Measurements from ENCODE around the gene TTC39B.
A peak's percentile ranks its signal among the peaks of the same experiment; 100 is the strongest.

DNA sequence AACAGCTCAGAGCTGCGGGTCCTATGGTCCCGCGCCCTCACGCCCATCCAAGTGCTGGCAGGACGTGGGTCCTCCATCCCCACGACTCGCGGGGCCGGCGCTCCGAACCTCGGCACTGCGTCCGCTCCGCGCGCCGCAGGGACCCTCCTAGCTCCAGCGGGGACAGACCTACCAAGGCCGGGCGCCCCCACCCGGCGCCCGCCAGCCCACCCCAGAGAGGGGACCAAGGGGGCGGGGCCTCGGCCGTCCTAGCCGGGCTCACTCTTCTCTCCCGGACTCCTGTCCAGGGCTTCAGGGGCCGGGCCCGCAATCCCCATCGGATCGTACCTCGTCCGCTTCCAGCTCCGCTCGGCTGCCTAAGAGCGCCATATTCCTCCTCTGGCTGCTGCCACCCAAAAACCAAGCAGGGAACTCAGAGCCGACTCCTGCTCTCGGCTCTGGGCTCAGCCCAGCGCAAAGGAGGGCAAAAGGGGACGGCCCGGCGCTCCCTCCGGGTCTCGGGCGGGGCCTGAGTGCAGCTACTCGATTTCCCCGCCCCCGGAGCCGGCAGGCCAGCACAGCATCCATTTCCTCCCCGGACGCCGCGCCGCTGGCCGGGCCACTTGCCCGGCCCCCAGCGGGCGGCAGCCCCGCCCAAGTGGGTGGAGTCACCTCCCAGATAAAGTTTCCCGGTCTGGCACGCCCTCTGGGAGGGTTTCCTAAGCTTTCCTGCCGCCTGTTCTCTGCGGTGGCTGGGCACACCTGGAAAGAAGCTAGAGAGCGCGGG lies at the start of gene TTC39B:
- TF ChIP-seq RAD21 (IDR thresholded peaks at IDR 0.05; ENCODE audit: low read depth) = no peak
- TF ChIP-seq CTCF (IDR thresholded peaks at IDR 0.05 in 2 of 3, conservative IDR thresholded peaks at IDR 0.05 in 1 of 3; ENCODE audit: borderline replicate concordance in 1 of 3, insufficient read depth in 1 of 3, low read depth in 2 of 3, low read length in 2 of 3) = no peak
- TF ChIP-seq ZNF274 (IDR thresholded peaks at IDR 0.05; ENCODE audit: low read depth, low read length) = no peak
- TF ChIP-seq EZH2phosphoT487 (IDR thresholded peaks at IDR 0.05; ENCODE audit: borderline replicate concordance) = no peak
- 0 out of 2 replicates have a peak, but pooled peaks have one; percentile 52 for TF ChIP-seq EGR1 (IDR thresholded peaks at IDR 0.05; ENCODE audit: low read depth)
- TF ChIP-seq, protein P1, sequence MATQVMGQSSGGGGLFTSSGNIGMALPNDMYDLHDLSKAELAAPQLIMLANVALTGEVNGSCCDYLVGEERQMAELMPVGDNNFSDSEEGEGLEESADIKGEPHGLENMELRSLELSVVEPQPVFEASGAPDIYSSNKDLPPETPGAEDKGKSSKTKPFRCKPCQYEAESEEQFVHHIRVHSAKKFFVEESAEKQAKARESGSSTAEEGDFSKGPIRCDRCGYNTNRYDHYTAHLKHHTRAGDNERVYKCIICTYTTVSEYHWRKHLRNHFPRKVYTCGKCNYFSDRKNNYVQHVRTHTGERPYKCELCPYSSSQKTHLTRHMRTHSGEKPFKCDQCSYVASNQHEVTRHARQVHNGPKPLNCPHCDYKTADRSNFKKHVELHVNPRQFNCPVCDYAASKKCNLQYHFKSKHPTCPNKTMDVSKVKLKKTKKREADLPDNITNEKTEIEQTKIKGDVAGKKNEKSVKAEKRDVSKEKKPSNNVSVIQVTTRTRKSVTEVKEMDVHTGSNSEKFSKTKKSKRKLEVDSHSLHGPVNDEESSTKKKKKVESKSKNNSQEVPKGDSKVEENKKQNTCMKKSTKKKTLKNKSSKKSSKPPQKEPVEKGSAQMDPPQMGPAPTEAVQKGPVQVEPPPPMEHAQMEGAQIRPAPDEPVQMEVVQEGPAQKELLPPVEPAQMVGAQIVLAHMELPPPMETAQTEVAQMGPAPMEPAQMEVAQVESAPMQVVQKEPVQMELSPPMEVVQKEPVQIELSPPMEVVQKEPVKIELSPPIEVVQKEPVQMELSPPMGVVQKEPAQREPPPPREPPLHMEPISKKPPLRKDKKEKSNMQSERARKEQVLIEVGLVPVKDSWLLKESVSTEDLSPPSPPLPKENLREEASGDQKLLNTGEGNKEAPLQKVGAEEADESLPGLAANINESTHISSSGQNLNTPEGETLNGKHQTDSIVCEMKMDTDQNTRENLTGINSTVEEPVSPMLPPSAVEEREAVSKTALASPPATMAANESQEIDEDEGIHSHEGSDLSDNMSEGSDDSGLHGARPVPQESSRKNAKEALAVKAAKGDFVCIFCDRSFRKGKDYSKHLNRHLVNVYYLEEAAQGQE (IDR thresholded peaks at IDR 0.05; ENCODE audit: low read depth) = no peak
- TF ChIP-seq POLR2AphosphoS5 (IDR thresholded peaks at IDR 0.05; ENCODE audit: low read depth, low read length) = peak; percentile 66
- TF ChIP-seq POLR2A (IDR thresholded peaks at IDR 0.05; ENCODE audit: borderline replicate concordance, extremely low read depth, insufficient read depth, insufficient read length) = no peak
- TF ChIP-seq EZH2 (IDR thresholded peaks at IDR 0.05) = no peak
- no peak for TF ChIP-seq JUND (IDR thresholded peaks at IDR 0.05)
